Neural cell (in vitro differentiated cells): Measurements from ENCODE around the gene ZC3H12D.

Experiments
- EP300 ChIP-seq: fragments of 450-650 bp; conservative IDR thresholded peaks from 2 replicates; pipeline ENCODE4 v1.6.1; 2014; ENCODE audit warnings: antibody characterized with exemption, mild to moderate bottlenecking, moderate library complexity; ENCODE audit not compliant: poor library complexity, severe bottlenecking
- EZH2 ChIP-seq: fragments of 200-600, 300-800 bp; shearing (Covaris generic), sonication (generic); IDR thresholded peaks from 2 replicates; pipeline ENCODE4 v1.6.1; 2014; ENCODE audit warnings: antibody characterized with exemption, low read length, borderline replicate concordance, mild to moderate bottlenecking; ENCODE audit not compliant: insufficient read depth, poor library complexity, severe bottlenecking
- MXI1 ChIP-seq: fragments of 450-650 bp; conservative IDR thresholded peaks from 2 replicates; pipeline ENCODE4 v1.6.1; 2014; ENCODE audit warnings: antibody characterized with exemption, mild to moderate bottlenecking; ENCODE audit not compliant: poor library complexity, severe bottlenecking
- POLR2AphosphoS5 ChIP-seq: IDR thresholded peaks from 2 replicates; pipeline ENCODE4 v1.6.1; 2012
- REST ChIP-seq: IDR thresholded peaks from 2 replicates; pipeline ENCODE4 v1.6.1; 2012; ENCODE audit warnings: borderline replicate concordance
- SMC3 ChIP-seq: fragments of 450-650 bp; conservative IDR thresholded peaks from 2 replicates; pipeline ENCODE4 v1.6.1; 2014; ENCODE audit warnings: antibody characterized with exemption, mild to moderate bottlenecking, moderate library complexity; ENCODE audit not compliant: poor library complexity
- TAF1 ChIP-seq: IDR thresholded peaks from 2 replicates; pipeline ENCODE4 v1.6.1; 2012; ENCODE audit warnings: low read depth
- TF ChIP-seq, protein P1 (sequence below): fragments of 450-650 bp; IDR thresholded peaks from 2 replicates; pipeline ENCODE4 v1.5.1; 2014; ENCODE audit warnings: antibody characterized with exemption, mild to moderate bottlenecking, moderate library complexity; ENCODE audit not compliant: poor library complexity, severe bottlenecking

GRCh38 chr6:149423964-149424440 lies 60.8 kb downstream of the ZC3H12D start:
- TF ChIP-seq, protein P1, sequence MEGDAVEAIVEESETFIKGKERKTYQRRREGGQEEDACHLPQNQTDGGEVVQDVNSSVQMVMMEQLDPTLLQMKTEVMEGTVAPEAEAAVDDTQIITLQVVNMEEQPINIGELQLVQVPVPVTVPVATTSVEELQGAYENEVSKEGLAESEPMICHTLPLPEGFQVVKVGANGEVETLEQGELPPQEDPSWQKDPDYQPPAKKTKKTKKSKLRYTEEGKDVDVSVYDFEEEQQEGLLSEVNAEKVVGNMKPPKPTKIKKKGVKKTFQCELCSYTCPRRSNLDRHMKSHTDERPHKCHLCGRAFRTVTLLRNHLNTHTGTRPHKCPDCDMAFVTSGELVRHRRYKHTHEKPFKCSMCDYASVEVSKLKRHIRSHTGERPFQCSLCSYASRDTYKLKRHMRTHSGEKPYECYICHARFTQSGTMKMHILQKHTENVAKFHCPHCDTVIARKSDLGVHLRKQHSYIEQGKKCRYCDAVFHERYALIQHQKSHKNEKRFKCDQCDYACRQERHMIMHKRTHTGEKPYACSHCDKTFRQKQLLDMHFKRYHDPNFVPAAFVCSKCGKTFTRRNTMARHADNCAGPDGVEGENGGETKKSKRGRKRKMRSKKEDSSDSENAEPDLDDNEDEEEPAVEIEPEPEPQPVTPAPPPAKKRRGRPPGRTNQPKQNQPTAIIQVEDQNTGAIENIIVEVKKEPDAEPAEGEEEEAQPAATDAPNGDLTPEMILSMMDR = no peak
- TF ChIP-seq REST (no peak), EP300 (no peak), EZH2 (no peak), MXI1 (no peak), TAF1 (no peak), SMC3 (no peak), POLR2AphosphoS5 (no peak)
